ENCODE results near the gene HDAC11.
"Not testable (repeated sequence)": the region's sequence is repeated elsewhere in the genome, so short reads cannot be mapped to it uniquely, and the experiment has no call there.

The HDAC11 gene

GRCh38 chr3:13495351-13495813 lies 15.3 kb downstream of the HDAC11 start:
- TF ChIP-seq CTCF (IDR thresholded peaks at IDR 0.05; ENCODE audit: insufficient read depth, low read length, missing control alignments): no peak
- POLR2A ChIA-PET: interaction anchor here (1.4 kb wide), 1 partner anchor 153 kb away, joined by 8 read pairs; no protein-coding TSS in a partner anchor
- no peak overlapping the region for H3K4me3 ChIP-seq (ENCODE audit: low read depth, low read length)
- DNase-seq (ENCODE audit: low read depth, low spot score): no peak
- CTCF ChIA-PET: interaction anchor here (1.0 to 24.2 kb wide), 19 partner anchors 9 to 1425 kb away, joined by 3 to 1252 read pairs (median 6); partner anchors contain the start of gene HDAC11

- ChIA-PET CTCF (interaction anchor here (0.6 to 24.2 kb wide), 22 partner anchors 9 to 1425 kb away, joined by 3 to 1252 read pairs (median 5); partner anchors contain the start of gene HDAC11), POLR2A (interaction anchor here (0.7 to 1.4 kb wide), 2 partner anchors 50 to 152 kb away, joined by 3 to 8 read pairs; no protein-coding TSS in a partner anchor)
- TF ChIP-seq CTCF (IDR thresholded peaks at IDR 0.05; ENCODE audit: insufficient read depth, low read length, missing control alignments): peak; percentile 95
- no peak overlapping the region for H3K4me3 ChIP-seq (ENCODE audit: low read depth, low read length)
- DNase-seq (ENCODE audit: low read depth, low spot score): peak; percentile 21
These were observed 16.0 kb downstream of the HDAC11 start for GRCh38 chr3:13495921-13496723.

GRCh38 chr3:13496879-13497278 lies 16.8 kb downstream of the HDAC11 start:
- TF ChIP-seq CTCF (IDR thresholded peaks at IDR 0.05; ENCODE audit: insufficient read depth, low read length, missing control alignments): no peak
- DNase-seq (ENCODE audit: low read depth, low spot score): no peak
- ChIA-PET CTCF (interaction anchor here (0.6 to 24.2 kb wide), 19 partner anchors 8 to 405 kb away, joined by 3 to 1252 read pairs (median 6); partner anchors contain the start of gene HDAC11), POLR2A (interaction anchor here (1.4 kb wide), 1 partner anchor 151 kb away, joined by 8 read pairs; no protein-coding TSS in a partner anchor)
- no peak overlapping the region for H3K4me3 ChIP-seq (ENCODE audit: low read depth, low read length)

GRCh38 chr3:13497386-13497785 lies 17.3 kb downstream of the HDAC11 start:
- no peak for TF ChIP-seq CTCF (IDR thresholded peaks at IDR 0.05; ENCODE audit: insufficient read depth, low read length, missing control alignments)
- ChIA-PET POLR2A (interaction anchor here (1.2 kb wide), 1 partner anchor 19 kb away, joined by 3 read pairs; no protein-coding TSS in a partner anchor), CTCF (interaction anchor here (1.0 to 24.2 kb wide), 7 partner anchors 13 to 406 kb away, joined by 3 to 1252 read pairs (median 6); no protein-coding TSS in a partner anchor)
- DNase-seq (ENCODE audit: low read depth, low spot score): no peak
- no peak overlapping the region for H3K4me3 ChIP-seq (ENCODE audit: low read depth, low read length)

GRCh38 chr3:13498354-13499060 lies 18.4 kb downstream of the HDAC11 start:
- no peak for TF ChIP-seq CTCF (IDR thresholded peaks at IDR 0.05; ENCODE audit: insufficient read depth, low read length, missing control alignments)
- DNase-seq (ENCODE audit: low read depth, low spot score): no peak
- POLR2A ChIA-PET: interaction anchor here (0.8 to 1.2 kb wide), 2 partner anchors 18 to 41 kb away, joined by 3 read pairs; no protein-coding TSS in a partner anchor
- CTCF ChIA-PET: interaction anchor here (1.0 to 24.2 kb wide), 14 partner anchors 11 to 407 kb away, joined by 3 to 1252 read pairs (median 4); partner anchors contain the start of gene HDAC11
- H3K4me3 ChIP-seq (ENCODE audit: low read depth, low read length): no peak overlapping the region

GRCh38 chr3:13499246-13499645 lies 19.1 kb downstream of the HDAC11 start:
- H3K4me3 ChIP-seq (ENCODE audit: low read depth, low read length); POLR2A ChIA-PET; DNase-seq (ENCODE audit: low read depth, low spot score): not testable (repeated sequence)
- CTCF ChIA-PET: interaction anchor here (1.0 to 24.2 kb wide), 13 partner anchors 12 to 146 kb away, joined by 3 to 1252 read pairs (median 4); partner anchors contain the start of gene HDAC11
